ENCODE results near the gene RAB33A.
"Not testable (repeated sequence)": the region's sequence is repeated elsewhere in the genome, so short reads cannot be mapped to it uniquely, and the experiment has no call there.

Gene RAB33A

DNA sequence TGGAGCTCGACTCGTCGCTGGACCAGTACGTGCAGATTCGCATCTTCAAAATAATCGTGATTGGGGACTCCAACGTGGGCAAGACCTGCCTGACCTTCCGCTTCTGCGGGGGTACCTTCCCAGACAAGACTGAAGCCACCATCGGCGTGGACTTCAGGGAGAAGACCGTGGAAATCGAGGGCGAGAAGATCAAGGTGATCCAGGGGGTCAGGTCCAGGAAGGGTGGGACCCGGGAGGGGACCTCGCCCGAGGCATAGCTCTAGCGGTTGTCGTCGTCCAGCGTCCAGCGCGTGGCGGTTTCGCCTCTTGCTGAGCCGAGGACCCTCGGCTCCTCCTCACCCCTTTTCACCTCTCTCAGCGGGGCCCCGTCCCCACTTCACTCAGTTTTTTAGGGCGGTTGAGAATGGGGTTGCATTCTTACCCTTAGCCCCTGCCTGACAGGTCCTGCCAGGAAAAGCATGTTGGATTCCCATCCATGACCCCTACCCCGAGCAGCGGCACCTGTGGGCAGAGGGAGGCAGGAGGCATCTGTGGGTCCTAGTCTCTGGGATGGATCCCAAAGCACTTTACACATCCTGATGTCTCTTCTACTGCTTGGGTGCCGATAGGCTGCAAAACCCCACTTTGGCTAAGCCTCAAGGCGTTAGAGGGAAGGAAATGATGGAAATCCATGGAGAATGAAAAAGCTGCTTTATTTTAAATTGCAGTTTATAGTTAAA, 524 bp downstream of the RAB33A start:
- DNase-seq (ENCODE audit: low spot score): no peak

DNA sequence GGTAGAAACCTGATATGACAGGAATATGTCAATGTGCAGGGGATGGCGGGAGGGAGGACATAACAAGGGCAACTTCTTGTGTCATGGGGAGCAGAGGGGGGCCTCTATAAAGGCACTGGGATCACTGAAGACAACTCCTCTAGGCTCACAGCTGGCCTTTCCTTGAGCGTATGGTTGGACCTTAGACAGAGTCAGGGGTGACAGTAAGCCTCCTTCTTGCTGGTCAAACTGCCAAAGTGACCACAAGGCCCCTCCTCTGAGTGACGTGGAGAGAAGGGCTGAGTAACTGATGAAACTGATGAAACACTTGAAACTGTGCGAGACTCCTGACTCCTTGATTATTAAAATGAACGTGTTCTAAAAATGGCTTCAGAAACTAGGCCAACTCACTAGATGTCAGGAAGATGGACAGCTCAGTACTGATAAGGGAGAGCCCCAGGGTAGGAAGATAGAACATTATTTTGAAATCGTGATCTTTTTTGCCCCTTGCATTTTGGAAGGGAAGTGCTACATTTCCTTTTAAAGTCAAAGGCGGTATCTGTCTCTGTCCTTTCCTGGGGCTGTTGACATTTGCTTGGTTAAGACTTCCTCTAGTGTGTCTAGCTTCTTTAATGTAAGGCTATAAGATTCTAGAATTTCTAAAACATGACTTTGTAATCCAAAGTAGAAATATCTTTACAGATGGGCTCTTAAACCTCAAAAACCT, 1.6 kb downstream of the RAB33A start:
- peak; percentile 1 for DNase-seq (ENCODE audit: low spot score)

DNA sequence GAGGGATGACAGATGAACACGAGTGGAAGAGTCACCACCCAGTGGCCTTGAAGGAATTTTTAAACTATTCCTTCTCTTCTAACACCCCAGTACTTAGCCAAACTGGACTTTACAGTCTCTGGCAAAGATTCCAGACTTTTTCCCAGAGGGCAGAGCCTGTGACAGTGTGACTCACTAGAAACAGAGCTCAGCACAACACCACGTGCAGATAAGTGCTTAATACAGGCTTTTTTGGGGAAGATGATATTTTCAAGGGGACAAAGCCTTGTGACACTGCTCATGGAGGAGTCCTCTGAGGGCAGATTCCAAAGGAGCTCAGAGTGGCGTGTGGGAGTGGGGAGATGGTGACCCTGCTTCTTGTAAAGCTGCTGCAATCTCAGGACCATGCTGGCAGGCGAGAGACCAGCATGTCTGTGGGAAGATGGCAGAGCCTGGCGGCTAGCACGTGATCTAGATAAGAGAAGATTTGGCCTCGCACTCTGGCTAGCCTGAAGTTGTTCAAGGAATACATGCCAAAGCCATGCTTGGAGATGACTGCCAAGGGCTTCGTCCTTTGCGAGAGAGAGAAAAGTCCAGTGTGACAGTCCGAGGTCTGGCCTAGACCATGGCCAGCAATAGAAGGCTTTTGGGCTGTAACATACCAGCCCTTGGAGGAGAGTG, 2.4 kb downstream of the RAB33A start:
- peak; percentile 1 for DNase-seq (ENCODE audit: low spot score)

DNA sequence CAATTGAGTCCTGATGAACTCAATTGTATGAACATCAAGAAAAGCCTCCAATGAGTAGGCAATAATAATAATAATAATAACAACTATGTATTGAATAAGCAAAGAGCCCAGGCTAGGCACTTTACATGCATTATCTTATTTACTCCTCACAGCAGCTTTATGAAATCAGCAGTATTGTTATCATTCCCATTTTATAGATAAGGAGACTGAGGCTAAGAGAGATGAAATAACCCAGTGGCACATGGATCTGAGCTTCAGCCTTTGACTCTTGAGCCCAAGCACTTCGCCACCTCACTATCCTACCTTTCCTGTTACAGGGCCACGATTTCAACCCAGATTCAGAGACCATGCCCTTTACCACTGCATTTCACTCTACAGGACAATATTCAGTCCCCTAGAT, 3.2 kb downstream of the RAB33A start:
- DNase-seq (ENCODE audit: low spot score): no peak

DNA sequence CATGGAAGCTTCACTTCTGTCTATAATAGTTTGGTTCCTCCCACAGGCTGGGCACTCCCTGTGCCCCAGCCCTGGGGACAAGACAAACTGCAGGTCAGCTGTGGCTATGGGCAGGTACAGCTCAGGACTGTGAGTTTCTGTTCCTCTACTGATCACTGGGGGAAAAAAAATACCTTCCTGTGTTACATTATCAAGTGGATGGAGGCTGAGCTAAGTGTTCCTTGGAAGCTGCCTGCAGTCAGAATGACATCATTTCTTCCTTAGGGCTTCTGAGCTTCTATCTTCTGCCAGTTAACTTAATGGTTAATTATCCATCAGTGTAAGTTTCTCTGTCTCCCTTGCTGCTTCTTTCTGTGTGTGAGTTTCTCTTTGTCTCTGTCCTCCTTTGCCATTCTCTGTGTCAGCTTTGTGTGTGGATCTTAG, 4.6 kb downstream of the RAB33A start:
- DNase-seq (ENCODE audit: low spot score): no peak

DNA sequence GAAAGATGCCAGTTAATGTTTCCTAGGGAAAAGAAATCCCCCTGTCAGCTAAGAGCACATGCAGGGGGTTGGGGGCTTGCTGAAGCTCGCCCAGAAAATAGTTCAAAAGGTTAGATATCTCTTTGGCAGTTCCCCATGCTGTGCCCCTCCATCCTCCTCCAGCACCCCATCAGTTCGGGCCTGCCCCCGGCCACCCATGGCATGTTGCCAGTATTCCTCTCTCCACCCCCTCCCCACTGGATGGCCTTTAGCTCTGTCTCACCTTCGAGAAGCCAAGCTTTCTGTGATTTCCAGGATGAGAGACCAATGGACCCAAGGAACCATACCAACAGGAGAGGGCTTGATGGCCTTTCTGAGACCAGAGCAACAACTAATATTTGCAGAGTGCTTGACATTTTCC, 5.2 kb downstream of the RAB33A start:
- no peak for DNase-seq (ENCODE audit: low spot score)

DNA sequence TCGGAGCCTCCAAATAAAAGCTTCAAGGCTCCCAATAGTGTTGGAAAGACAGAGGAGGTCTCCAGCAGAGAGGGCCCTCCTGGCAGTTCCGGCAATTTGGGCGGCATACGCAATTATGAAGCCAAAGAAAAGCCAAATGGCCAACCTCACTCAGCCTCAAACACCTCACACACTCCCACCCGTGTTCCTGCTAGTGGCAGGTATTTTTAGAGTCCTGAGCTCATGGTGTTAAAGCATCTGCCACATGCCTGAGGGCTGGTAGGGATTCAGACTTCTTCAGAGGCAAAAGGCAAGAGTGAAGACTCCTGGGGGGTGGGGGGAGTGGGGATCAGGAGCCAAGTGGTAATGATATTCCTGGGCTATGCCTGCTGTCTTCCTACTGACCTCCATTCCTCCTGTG, 7.4 kb downstream of the RAB33A start:
- no peak for DNase-seq (ENCODE audit: low spot score)

DNA sequence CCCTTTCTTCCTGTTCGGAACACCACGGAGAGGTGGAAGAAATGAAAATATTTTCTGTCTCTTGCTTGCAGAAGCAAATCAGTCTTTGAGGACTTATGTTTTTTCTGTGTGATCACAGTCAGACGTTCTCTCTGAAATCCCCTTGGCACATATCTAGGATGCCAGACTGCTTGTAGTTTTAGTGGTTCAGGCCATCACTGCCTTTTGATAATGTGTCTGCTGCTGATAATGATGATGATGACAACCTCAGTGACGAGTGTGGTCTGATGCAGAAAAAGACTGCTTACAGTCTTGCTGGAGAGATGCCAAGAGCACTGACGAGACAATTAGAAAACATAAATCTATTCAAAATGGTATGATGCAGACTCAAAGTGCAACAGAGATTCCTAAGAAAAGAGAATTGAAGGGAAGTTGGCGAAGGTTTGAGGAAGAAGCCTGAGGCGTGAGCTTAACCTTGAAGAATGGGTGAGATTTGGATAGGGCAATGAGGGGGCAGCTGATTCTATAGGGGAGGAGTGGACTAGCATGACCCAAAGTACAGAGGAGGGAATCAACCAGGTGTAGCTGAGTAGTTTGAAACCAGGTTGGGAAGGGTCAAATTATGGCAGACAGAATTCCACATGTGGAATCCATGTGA, 7.9 kb downstream of the RAB33A start:
- DNase-seq (ENCODE audit: low spot score): no peak

DNA sequence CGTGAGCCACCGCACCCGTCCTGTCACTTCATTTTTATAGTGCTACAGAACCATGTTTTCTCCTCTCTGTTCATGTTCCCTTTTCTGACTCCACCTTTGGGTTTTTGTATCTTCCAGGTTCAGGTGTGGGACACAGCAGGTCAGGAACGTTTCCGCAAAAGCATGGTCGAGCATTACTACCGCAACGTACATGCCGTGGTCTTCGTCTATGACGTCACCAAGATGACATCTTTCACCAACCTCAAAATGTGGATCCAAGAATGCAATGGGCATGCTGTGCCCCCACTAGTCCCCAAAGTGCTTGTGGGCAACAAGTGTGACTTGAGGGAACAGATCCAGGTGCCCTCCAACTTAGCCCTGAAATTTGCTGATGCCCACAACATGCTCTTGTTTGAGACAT, 12.4 kb downstream of the RAB33A start:
- DNase-seq (ENCODE audit: low spot score): no peak

DNA sequence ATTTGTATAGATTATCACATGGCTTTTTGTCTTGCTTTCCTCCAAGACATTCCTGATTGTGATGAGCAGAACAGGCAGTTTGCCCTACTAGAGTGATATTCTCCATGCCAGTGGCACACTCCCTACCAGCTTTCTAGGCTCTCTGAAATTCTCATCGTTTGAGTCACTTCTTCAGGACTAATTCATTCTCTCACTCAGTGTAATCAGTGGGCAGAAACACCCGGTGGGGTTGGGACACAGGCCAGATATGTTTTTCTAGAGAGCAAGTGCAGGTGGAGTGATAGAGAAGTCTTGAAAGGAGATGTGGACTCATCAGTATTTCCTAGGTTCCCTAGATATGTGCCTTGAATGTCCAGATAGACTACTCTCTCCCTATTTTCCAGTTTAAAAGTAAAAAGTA, 13.1 kb downstream of the RAB33A start:
- no peak for DNase-seq (ENCODE audit: low spot score)

DNA sequence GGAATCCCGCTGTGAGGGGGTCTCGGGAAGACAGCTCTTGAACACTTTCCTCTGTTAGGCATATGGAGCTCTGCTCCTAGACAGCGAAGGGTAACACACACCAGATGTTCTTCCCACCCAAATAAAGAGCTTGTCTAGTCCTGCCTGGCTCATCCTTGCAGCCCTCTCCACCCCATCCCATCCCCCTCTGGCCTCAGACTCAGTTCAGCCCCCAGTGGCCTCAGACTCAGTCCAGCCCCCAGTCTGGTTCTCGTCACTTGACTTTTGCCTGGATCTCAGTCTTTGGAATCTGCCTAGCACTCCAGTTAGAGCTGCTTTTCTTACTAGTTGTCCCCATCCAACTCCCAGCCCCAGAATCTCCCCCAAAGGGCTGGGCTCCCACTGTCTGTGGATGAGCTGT, 14.9 kb downstream of the RAB33A start:
- no peak for DNase-seq (ENCODE audit: low spot score)

DNA sequence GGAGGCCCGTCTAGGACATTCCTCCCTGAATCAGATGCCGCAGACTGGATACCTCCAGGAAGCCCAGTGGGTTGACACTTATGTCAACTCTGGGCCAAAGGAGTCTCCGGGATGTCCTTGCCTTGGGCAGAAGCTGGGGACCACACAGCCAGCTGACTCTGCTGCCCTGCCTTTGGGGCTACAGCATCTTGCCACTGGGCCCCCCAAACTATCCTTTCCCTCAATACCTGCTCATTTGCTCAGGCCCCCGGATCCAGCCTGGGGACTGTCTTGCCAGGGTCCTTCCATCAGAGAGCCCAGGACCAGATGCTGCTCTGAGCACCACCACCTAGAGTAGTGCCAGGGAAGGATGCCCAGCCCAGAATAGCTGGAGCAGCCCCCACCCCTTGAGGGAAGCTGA, 19.0 kb downstream of the RAB33A start:
- no peak for DNase-seq (ENCODE audit: low spot score)

DNA sequence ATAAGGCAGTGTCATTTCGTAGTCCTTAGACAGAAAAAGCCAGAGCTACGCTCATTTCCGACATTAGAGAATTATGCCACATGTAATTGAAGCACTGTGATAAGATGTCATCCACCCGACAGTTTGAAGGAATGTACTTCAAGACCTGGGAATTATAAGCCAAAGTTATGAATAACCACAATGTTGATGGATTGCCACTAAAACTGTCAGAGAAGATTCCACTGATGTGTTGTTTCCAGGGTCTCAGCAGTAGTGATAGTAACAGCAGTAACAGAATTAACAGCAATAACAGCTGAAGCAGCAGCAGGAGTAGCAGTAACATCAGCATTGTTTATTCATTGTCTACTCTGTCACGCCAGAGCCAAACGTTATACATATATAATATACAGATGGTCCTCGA, 24.7 kb downstream of the RAB33A start:
- DNase-seq (ENCODE audit: low spot score): no peak

DNA sequence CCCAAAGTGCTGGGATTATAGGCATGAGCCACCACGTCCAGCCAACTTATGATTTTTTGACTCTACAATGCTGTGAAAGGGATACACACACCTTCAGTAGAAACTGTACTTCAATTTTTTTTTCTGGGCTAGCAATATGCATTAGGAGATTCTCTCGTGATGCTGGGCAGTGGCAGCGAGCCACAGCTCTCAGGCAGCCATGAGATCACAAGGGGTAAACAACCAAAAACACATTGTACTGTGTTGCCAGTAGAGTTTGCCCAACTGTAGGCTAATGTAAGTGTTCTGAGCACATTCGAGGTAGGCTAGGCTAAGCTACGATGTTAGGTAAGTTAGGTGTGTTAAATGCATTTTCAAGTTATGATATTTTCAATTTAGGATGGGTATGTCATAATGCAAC, 25.7 kb downstream of the RAB33A start:
- no peak for DNase-seq (ENCODE audit: low spot score)

DNA sequence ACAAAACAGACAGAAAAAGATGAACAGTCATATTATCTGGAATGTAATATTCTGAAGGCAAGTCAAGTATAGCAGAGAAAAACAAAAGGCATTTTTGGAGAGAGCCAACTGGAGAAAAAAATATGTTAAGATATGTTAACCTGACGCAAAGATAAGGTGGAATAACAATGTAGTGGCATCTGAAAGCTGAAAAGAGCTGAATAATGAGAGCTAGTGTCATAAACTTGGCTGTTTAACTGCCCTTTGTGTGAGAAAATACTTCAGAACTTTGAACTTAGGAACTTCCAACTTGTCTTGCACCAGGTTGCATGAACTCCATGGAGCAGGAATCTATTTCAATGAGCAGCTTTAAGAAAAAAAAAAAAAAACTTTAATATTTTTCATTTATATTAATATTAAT, 32.9 kb downstream of the RAB33A start:
- DNase-seq (ENCODE audit: low spot score): no peak

DNA sequence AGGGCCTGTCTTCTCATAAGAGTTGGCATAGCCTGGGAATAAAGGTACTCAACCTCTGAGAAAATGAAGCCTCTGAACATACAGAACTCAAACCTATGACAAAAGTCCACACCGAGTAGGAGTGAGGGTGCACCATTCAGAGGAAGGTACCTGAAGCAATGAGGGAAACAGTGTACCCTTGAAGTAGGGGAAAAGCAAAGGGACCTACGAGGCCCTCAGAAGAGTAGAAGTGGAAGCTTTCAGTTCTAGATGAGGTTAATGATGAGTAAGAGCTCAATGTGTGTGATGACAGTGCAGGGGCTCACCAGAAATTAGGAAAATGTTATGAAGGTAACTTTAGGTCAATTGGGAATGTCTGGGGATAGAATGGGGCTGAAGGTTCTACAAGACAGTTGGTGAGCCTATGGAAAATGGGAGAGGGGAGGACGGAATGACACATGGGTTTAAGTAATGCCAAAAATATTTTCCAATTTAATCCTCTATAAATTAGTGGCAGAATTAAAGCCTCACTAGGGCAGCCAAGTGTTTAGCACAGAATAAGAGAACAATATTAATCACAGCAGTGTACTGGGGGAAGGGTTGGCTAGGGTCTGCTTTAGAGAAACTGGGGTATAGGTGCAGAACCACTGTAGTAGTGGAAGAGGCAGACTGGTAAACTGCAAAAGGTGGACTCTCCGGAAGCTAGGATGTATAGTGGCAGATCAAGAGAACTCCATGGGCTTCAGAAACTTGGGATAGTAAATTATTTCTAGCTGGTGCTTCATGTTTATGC, 39.8 kb downstream of the RAB33A start:
- no peak for DNase-seq (ENCODE audit: low spot score)

DNA sequence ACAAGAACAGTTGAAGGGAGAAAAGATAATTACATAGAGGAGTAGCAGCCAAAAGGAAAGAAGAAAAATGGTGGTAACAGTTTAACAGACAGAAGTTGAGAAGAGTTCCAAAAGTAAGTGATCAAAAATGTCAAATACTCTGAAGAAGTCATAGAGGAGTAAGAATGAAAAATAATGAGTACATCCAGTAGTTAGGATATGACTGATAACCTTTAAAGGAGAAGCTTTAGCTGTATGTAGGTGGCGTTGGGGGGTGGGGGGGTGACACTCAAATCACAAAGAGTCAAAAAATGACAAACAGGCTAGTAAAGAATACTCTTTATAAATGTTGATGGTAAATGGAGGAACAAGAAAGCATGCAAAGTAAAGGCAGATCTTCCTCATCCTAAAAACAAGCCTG, 40.6 kb downstream of the RAB33A start:
- DNase-seq (ENCODE audit: low spot score): no peak

DNA sequence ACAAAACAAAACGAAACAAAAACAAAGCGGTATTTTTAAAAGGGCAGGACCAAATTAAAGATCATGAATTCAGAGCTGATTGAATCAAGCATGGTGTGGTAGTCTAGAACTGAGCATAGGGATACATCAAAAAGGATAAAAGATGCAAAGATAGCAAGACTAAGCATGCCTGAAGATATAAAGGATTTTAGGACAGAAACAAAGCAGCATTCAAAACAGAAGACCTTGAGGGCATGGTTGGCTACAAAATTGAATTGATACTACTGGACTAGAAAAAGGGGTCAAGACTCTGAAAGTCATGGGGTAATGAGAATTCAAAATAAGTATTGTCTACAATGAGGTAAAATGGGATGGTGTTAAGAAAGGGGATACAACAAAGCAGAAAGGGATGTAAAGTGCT, 41.6 kb downstream of the RAB33A start:
- DNase-seq (ENCODE audit: low spot score): no peak

DNA sequence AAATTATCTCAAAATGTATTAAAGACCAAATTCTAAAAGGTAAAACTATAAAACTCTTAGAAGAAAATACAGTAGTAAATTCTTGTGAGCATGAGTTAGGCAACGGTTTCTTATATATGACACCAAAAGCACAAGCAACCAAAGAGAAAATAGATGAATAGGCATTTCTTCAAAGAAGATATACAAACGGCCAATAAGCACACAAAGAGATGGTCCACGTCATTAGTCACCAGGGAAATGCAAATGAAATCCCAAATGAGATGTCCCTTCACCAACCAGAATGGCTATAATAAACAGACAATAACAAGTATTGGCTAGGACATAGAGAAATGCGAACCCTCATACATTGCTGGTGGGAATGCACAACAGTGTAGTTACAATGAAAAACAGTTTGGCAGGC, 44.6 kb downstream of the RAB33A start:
- no peak for DNase-seq (ENCODE audit: low spot score)

DNA sequence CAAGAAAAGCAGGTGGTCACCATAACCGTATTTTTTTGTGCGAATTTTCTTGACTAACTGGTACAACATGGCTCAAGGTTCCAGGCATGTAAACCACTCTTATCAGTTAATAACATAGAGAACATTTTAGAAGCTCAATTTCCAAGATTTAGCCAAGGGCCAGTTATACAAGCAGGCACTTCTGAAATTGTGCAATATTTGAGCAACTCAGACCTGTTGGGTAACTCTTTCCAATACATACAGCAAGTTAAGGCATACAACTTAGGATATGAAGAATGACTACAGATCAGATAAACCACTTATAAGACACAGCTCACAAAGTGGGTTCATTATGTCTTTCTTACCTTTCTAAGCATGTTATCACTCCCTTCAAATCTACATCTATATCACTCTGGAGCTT, 53.0 kb downstream of the RAB33A start:
- no peak for DNase-seq (ENCODE audit: low spot score)

DNA sequence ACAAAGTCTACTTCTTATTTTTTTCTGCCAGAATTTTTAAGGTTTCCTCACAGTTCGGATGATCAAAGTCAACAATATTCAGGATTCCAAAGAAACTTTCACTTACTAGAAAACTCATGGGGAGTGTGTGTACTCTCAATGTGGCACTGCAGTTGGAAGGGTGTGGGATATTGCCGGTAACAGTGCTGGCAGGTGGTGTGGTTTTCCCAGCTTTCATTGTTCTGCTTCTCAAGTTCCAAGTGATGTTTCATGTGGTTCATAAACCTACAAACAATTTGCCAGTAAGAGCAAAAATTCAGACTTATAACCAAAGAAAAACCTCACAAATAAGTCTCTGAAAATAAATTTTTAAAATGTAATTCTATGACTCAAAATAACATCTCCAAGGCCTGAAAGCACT, 57.1 kb downstream of the RAB33A start:
- no peak for DNase-seq (ENCODE audit: low spot score)

DNA sequence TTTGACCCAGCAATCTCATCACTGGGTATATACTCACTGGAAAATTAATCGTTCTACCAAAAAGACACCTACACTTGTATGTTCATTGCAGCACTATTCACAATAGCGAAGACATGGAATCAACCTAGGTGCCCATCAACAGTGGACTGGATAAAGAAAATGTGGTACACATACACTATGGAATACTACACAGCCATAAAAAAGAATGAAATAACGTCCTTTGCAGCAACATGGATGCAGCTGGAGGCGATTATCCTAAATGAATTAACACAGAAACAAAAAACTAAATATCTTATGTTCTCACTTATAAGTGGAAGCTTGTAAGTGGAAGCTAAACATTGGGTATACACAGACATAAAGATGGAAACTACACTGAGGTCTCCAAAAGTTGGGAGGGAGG, 59.4 kb downstream of the RAB33A start:
- DNase-seq (ENCODE audit: low spot score): not testable (repeated sequence)
